ENCODE measurements around the gene CUX1.
A peak's percentile ranks its signal among the peaks of the same experiment; 100 is the strongest.

Gene CUX1

GRCh38 chr7:102230593-102230992 lies 413.2 kb downstream of the CUX1 start:
- DNase-seq = no peak

- DNase-seq = no peak
Observed at GRCh38 chr7:102232611-102233286, 415.3 kb downstream of the CUX1 start.

- DNase-seq = no peak
Observed at GRCh38 chr7:102234131-102234530, 416.7 kb downstream of the CUX1 start.

- no peak for DNase-seq
Observed at GRCh38 chr7:102234801-102235550, 417.6 kb downstream of the CUX1 start.

GRCh38 chr7:102236102-102236501 lies 418.7 kb downstream of the CUX1 start:
- no peak for DNase-seq

- peak; percentile 70 for DNase-seq
Observed at GRCh38 chr7:102236592-102237287, 419.3 kb downstream of the CUX1 start.

GRCh38 chr7:102239206-102239820 lies 421.9 kb downstream of the CUX1 start:
- DNase-seq = no peak

- no peak for DNase-seq
Observed at GRCh38 chr7:102241431-102241830, 424.0 kb downstream of the CUX1 start.

GRCh38 chr7:102244601-102245000 lies 427.2 kb downstream of the CUX1 start:
- no peak for DNase-seq

GRCh38 chr7:102248081-102248455 lies 430.6 kb downstream of the CUX1 start:
- DNase-seq = no peak

- DNase-seq = no peak
Observed at GRCh38 chr7:102248456-102249395, 431.3 kb downstream of the CUX1 start.

- no peak for DNase-seq
Observed at GRCh38 chr7:102251531-102252365, 434.3 kb downstream of the CUX1 start.

- no peak for DNase-seq
Observed at GRCh38 chr7:102252366-102252982, 435.0 kb downstream of the CUX1 start.

GRCh38 chr7:102253066-102253972 lies 435.9 kb downstream of the CUX1 start:
- DNase-seq = no peak

- DNase-seq = no peak
Observed at GRCh38 chr7:102253973-102254370, 436.5 kb downstream of the CUX1 start.

GRCh38 chr7:102254521-102254920 lies 437.1 kb downstream of the CUX1 start:
- no peak for DNase-seq

GRCh38 chr7:102255501-102255900 lies 438.1 kb downstream of the CUX1 start:
- no peak for DNase-seq

GRCh38 chr7:102255916-102256315 lies 438.5 kb downstream of the CUX1 start:
- no peak for DNase-seq

- no peak for DNase-seq
Observed at GRCh38 chr7:102258073-102258748, 440.8 kb downstream of the CUX1 start.

All from 8988T (cell line).